Endothelial cell of umbilical vein (primary cell): ENCODE data around the gene PPIP5K1. TPM values are rescaled to one million over a fixed set of nuclear protein-coding genes. Genes with fewer than 3 reads are reported as not detected.

Experiments used
- BruUV-seq: library from RNA; stranded (reverse); fragments of 400-500 nt; replicated peaks from 2 replicates; lab custom pipeline; 2021; lab: Mats Ljungman, UMichigan
- CTCF ChIA-PET: fragments of 300-600, 350-600 bp; sonication (Branson Sonifier 250); formaldehyde crosslinking; loops from one replicate; lab custom pipeline; 2021; ENCODE audit warnings: antibody characterized with exemption, inconsistent platforms; lab: Charles Lee
- POLR2A ChIA-PET: fragments of 300-600, 350-600 bp; sonication (Branson Sonifier 250); formaldehyde crosslinking; loops from one replicate; lab custom pipeline; 2021; ENCODE audit warnings: antibody characterized with exemption, inconsistent platforms; lab: Charles Lee
- DNase-seq: peaks from one replicate; pipeline ENCODE4 v3.0.0-alpha.2; 2011; ENCODE audit warnings: low read depth, low spot score
- FAIRE-seq: peaks from 2 replicates; lab custom pipeline; 2011; peaks lifted over from hg19 to GRCh38; lab: Jason Lieb, UNC
- H2AFZ ChIP-seq: 2 replicates; pipeline ENCODE4 v1.6.0; 2012; ENCODE audit warnings: low read depth, low read length, control low read depth, inconsistent platforms
- H3K27ac ChIP-seq: 2 replicates; pipeline ENCODE4 v1.5.1; 2011; ENCODE audit warnings: low read depth, mild to moderate bottlenecking, control low read depth, low read length, moderate library complexity; ENCODE audit not compliant: insufficient read depth
- H3K27me3 ChIP-seq, 2 experiments: 2 replicates each; pipeline versions ENCODE4 v1.6.0 to v1.6.1; 2011; ENCODE audit warnings: low read length in 2 of 2, mixed read lengths in 1 of 2; ENCODE audit not compliant: control insufficient read depth in 2 of 2, insufficient read depth in 2 of 2
- H3K36me3 ChIP-seq, 2 experiments: 2 replicates in 1 of 2; 3 replicates in 1 of 2; pipeline ENCODE4 v1.5.1; 2011; ENCODE audit warnings: low read length in 2 of 2, mild to moderate bottlenecking in 1 of 2, moderate library complexity in 1 of 2; ENCODE audit not compliant: control insufficient read depth in 2 of 2, insufficient read depth in 2 of 2; ENCODE audit errors: extremely low read depth in 1 of 2
- H3K4me1 ChIP-seq: 3 replicates; pipeline ENCODE4 v1.5.1; 2011; ENCODE audit warnings: mild to moderate bottlenecking, low read length; ENCODE audit not compliant: control insufficient read depth, insufficient read depth; ENCODE audit errors: extremely low read depth
- H3K4me2 ChIP-seq: 2 replicates; pipeline ENCODE4 v1.6.1; 2011; ENCODE audit warnings: low read length, control low read depth, mixed read lengths; ENCODE audit not compliant: insufficient read depth
- H3K4me3 ChIP-seq, 3 experiments: fragments of 200-600 bp in 1 of 3; sonication (generic), shearing (Covaris generic) in 1 of 3; replicated peaks in 1 of 3; 2 replicates each; pipeline ENCODE4 v1.5.1; 2011 to 2016; ENCODE audit warnings: control low read depth in 3 of 3, low read length in 3 of 3, mild to moderate bottlenecking in 2 of 3, inconsistent platforms in 1 of 3, low read depth in 1 of 3, moderate library complexity in 1 of 3; ENCODE audit not compliant: insufficient read depth in 1 of 3
- H3K79me2 ChIP-seq: 2 replicates; pipeline ENCODE4 v1.6.0; 2012; ENCODE audit warnings: low read length, inconsistent platforms; ENCODE audit not compliant: control insufficient read depth, insufficient read depth
- H3K9ac ChIP-seq: replicated peaks from 2 replicates; pipeline ENCODE3; 2011; ENCODE audit warnings: low read length, control low read depth; ENCODE audit not compliant: insufficient read depth; ENCODE audit errors: extremely low read depth
- H3K9me1 ChIP-seq: replicated peaks from 3 replicates; pipeline ENCODE4 v1.6.0; 2011; ENCODE audit warnings: mild to moderate bottlenecking, low read length; ENCODE audit not compliant: control insufficient read depth, insufficient read depth; ENCODE audit errors: extremely low read depth
- H3K9me3 ChIP-seq: replicated peaks from 2 replicates; pipeline ENCODE4 v1.5.1; 2012; ENCODE audit warnings: low read length, inconsistent platforms; ENCODE audit not compliant: control insufficient read depth, insufficient read depth
- H4K20me1 ChIP-seq: replicated peaks from 2 replicates; pipeline ENCODE3; 2011; ENCODE audit warnings: mild to moderate bottlenecking, low read length; ENCODE audit not compliant: control insufficient read depth, insufficient read depth; ENCODE audit errors: extremely low read depth
- EZH2 ChIP-seq: IDR thresholded peaks from 2 replicates; pipeline ENCODE4 v1.6.1; 2012; ENCODE audit warnings: borderline replicate concordance, low read depth, mild to moderate bottlenecking, moderate library complexity, low read length, inconsistent platforms; ENCODE audit not compliant: severe bottlenecking
- FOS ChIP-seq: IDR thresholded peaks from 2 replicates; pipeline ENCODE4 v1.6.1; 2011; ENCODE audit warnings: mild to moderate bottlenecking, low read length, moderate library complexity, borderline replicate concordance; ENCODE audit not compliant: insufficient read depth
- GATA2 ChIP-seq: IDR thresholded peaks from 2 replicates; pipeline ENCODE4 v1.7.0; 2011; ENCODE audit warnings: low read depth, mild to moderate bottlenecking, moderate library complexity, mixed read lengths, low read length; ENCODE audit not compliant: insufficient read length, insufficient read depth
- JUN ChIP-seq: IDR thresholded peaks from 2 replicates; pipeline ENCODE4 v1.6.1; 2011; ENCODE audit warnings: borderline replicate concordance, low read depth; ENCODE audit not compliant: insufficient read length, insufficient read depth
- MYC ChIP-seq: IDR thresholded peaks from one replicate; pipeline ENCODE4 v1.6.1; 2011; ENCODE audit warnings: mild to moderate bottlenecking, low read depth, low read length
- POLR2A ChIP-seq: IDR thresholded peaks from 2 replicates; pipeline ENCODE4 v1.6.1; 2012; ENCODE audit warnings: low read depth, mild to moderate bottlenecking, control low read depth, low read length
- POLR2AphosphoS5 ChIP-seq: IDR thresholded peaks from 2 replicates; pipeline ENCODE4 v1.6.1; 2012; ENCODE audit warnings: low read depth, mild to moderate bottlenecking, control low read depth, low read length, moderate library complexity; ENCODE audit not compliant: insufficient read depth
- dilution Hi-C: fragments of 300-500 bp; cut with MboI; formaldehyde crosslinking; loops from one replicate; pipeline ENCODE4 v1.15.0; 2019; ENCODE audit warnings: low sequenced_read_pairs; ENCODE audit not compliant: extremely low pct_ligation_motif_present
- intact Hi-C: fragments of 100-400 bp; cut with micrococcal nuclease; formaldehyde crosslinking; loops from one replicate; pipeline ENCODE4 v1.10.0; 2022
- polyA plus RNA-seq, 4 experiments: library from polyadenylated mRNA; depleted of rRNA in 3 of 4; stranded (reverse) in 3 of 4; unstranded in 1 of 4; fragments of >200 nt; gene quantifications; 2 replicates each; pipeline versions ENCODE4 v1.2.1 to v1.2.3, GENCODE V29; 2011 to 2012; ENCODE audit warnings: missing spikeins in 1 of 4
- total RNA-seq: library from RNA; stranded (reverse); gene quantifications from 2 replicates; pipeline ENCODE4 v1.2.3, GENCODE V29; 2021
- TF ChIP-seq, protein P1 (sequence below), 2 donors: IDR thresholded peaks; 1 replicate in 1 of 2; 2 replicates in 1 of 2; pipeline ENCODE4 v1.5.1; 2011; ENCODE audit warnings: low read length in 2 of 2, mild to moderate bottlenecking in 2 of 2, moderate library complexity in 2 of 2, control low read depth in 1 of 2, inconsistent platforms in 1 of 2, low read depth in 1 of 2; ENCODE audit not compliant: insufficient read depth in 1 of 2; ENCODE audit errors: extremely low read depth in 1 of 2
- TF ChIP-seq, protein P2 (sequence below): IDR thresholded peaks from 2 replicates; pipeline ENCODE4 v1.6.1; 2011; ENCODE audit not compliant: insufficient read depth, insufficient read length

PPIP5K1 gene
- total and polyA plus RNA-seq, 2 donors (not counting 3 experiments of a cell fraction or from before 2014, with no cell fraction given), result 22.2 to 35.3 TPM

GRCh38 chr15:43531018-43531670, 58.9 kb downstream of the PPIP5K1 start:
- no peak overlapping the region for H3K4me3 ChIP-seq
- BruUV-seq, result no TSS peak
- no peak overlapping the region for H3K4me2 ChIP-seq
- CTCF ChIA-PET, result interaction anchor here (1.7 kb wide), 1 partner anchor 17 kb away, joined by 10 read pairs; no protein-coding TSS in a partner anchor
- FAIRE-seq, result no peak
- no peaks in the 10 kb centered on the region for H3K4me1 ChIP-seq
- no peak for DNase-seq
- POLR2A ChIA-PET, result no interaction called here
- TF ChIP-seq POLR2AphosphoS5 (no peak), FOS (no peak), EZH2 (no peak), MYC (no peak), GATA2 (no peak), JUN (no peak), POLR2A (no peak)
- TF ChIP-seq, protein P1, sequence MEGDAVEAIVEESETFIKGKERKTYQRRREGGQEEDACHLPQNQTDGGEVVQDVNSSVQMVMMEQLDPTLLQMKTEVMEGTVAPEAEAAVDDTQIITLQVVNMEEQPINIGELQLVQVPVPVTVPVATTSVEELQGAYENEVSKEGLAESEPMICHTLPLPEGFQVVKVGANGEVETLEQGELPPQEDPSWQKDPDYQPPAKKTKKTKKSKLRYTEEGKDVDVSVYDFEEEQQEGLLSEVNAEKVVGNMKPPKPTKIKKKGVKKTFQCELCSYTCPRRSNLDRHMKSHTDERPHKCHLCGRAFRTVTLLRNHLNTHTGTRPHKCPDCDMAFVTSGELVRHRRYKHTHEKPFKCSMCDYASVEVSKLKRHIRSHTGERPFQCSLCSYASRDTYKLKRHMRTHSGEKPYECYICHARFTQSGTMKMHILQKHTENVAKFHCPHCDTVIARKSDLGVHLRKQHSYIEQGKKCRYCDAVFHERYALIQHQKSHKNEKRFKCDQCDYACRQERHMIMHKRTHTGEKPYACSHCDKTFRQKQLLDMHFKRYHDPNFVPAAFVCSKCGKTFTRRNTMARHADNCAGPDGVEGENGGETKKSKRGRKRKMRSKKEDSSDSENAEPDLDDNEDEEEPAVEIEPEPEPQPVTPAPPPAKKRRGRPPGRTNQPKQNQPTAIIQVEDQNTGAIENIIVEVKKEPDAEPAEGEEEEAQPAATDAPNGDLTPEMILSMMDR (IDR thresholded peaks at IDR 0.05; ENCODE audit: extremely low read depth in 1 of 2, insufficient read depth in 1 of 2, low read depth in 1 of 2, low read length in 2 of 2), result no peak
- TF ChIP-seq, protein P2, sequence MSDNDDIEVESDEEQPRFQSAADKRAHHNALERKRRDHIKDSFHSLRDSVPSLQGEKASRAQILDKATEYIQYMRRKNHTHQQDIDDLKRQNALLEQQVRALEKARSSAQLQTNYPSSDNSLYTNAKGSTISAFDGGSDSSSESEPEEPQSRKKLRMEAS, result no peak
- H3K79me2 ChIP-seq, result no peaks in the 10 kb centered on the region
- no peak overlapping the region for H3K9ac ChIP-seq
- H3K27me3 ChIP-seq, result no peaks in the 10 kb centered on the region
- H3K9me3 ChIP-seq, result no peaks in the 10 kb centered on the region
- H3K9me1 ChIP-seq, result no peaks in the 10 kb centered on the region
- dilution Hi-C loops, result no loop called here
- H3K36me3 ChIP-seq, result peaks cover 0 to 2% of the 10 kb centered on the region in 2 experiments
- no peak overlapping the region for H2AFZ ChIP-seq
- H4K20me1 ChIP-seq, result no peaks in the 10 kb centered on the region
- H3K27ac ChIP-seq, result no peak overlapping the region
- intact Hi-C loops, result no loop called here
